MCF 10A (cell line): ENCODE results near the gene SPATS2. TPM values are rescaled to one million over a fixed set of nuclear protein-coding genes. Genes with fewer than 3 reads are reported as not detected.

Source experiments
- BruUV-seq: library from RNA; stranded (reverse); fragments of 400-500 nt; replicated peaks from 2 replicates; lab custom pipeline; 2021; lab: Mats Ljungman, UMichigan
- CTCF ChIA-PET: fragments of 300-600 bp; sonication (Branson Sonifier 250); formaldehyde crosslinking; extraction: SDS; loops from one replicate; lab custom pipeline; 2021; ENCODE audit warnings: antibody characterized with exemption, inconsistent platforms; lab: Yijun Ruan, JAX
- POLR2A ChIA-PET: fragments of 300-600, 350-650 bp; sonication (Branson Sonifier 250); formaldehyde crosslinking; extraction: SDS; loops from one replicate; lab custom pipeline; 2020; ENCODE audit warnings: antibody characterized with exemption, inconsistent platforms; lab: Yijun Ruan, JAX
- DNase-seq: peaks from one replicate; pipeline ENCODE4 v3.0.0-alpha.2; 2018; ENCODE audit not compliant: unreplicated experiment
- H3K27ac Mint-ChIP-seq: one replicate; pipeline ENCODE4 v1.8.0; 2022; ENCODE audit warnings: mild to moderate bottlenecking, low read depth, mixed read lengths; ENCODE audit not compliant: unreplicated experiment
- H3K27me3 Mint-ChIP-seq: one replicate; pipeline ENCODE4 v1.8.0; 2022; ENCODE audit warnings: mixed read lengths; ENCODE audit not compliant: insufficient read depth, unreplicated experiment
- H3K36me3 Mint-ChIP-seq: one replicate; pipeline ENCODE4 v1.8.0; 2022; ENCODE audit warnings: mild to moderate bottlenecking, moderate library complexity, mixed read lengths; ENCODE audit not compliant: insufficient read depth, unreplicated experiment
- H3K4me1 Mint-ChIP-seq: one replicate; pipeline ENCODE4 v1.8.0; 2022; ENCODE audit warnings: mixed read lengths; ENCODE audit not compliant: insufficient read depth, unreplicated experiment
- H3K4me3 Mint-ChIP-seq: one replicate; pipeline ENCODE4 v1.8.0; 2022; ENCODE audit warnings: mild to moderate bottlenecking, moderate library complexity, mixed read lengths; ENCODE audit not compliant: unreplicated experiment
- H3K9me3 Mint-ChIP-seq: one replicate; pipeline ENCODE4 v1.8.0; 2022; ENCODE audit warnings: mixed read lengths; ENCODE audit not compliant: unreplicated experiment
- CTCF ChIP-seq: fragments of 200-600 bp; IDR thresholded peaks from one replicate; pipeline ENCODE4 v1.8.0; 2022; ENCODE audit warnings: antibody characterized with exemption, mild to moderate bottlenecking; ENCODE audit not compliant: unreplicated experiment
- intact Hi-C: fragments of 100-400 bp; cut with micrococcal nuclease; formaldehyde crosslinking; loops from 2 replicates; pipeline ENCODE4 v1.14.1; 2022
- total RNA-seq: library from RNA; stranded (reverse); gene quantifications from 2 replicates; pipeline ENCODE4 v1.2.3, GENCODE V29; 2022

The SPATS2 gene
- total RNA-seq, 1 experiment from 2014 or later, result 26.0 TPM

GRCh38 chr12:49348781-49349180, 18.5 kb upstream of the SPATS2 start:
- H3K4me1 Mint-ChIP-seq, result peaks cover 9% of the 10 kb centered on the region
- ChIA-PET POLR2A (interaction anchor here (0.6 to 2.6 kb wide), 2 partner anchors 60 to 392 kb away, joined by 3 to 14 read pairs; partner anchors contain the start of gene TMBIM6), CTCF (interaction anchor here (0.5 to 14.4 kb wide), 13 partner anchors 10 to 481 kb away, joined by 3 to 251 read pairs (median 6); partner anchors contain the start of gene PRPH)
- TF ChIP-seq CTCF, result no peak
- no TSS peak for BruUV-seq
- no peak overlapping the region for H3K4me3 Mint-ChIP-seq
- intact Hi-C loops, result no loop called here
- no peaks in the 10 kb centered on the region for H3K36me3 Mint-ChIP-seq
- H3K27ac Mint-ChIP-seq, result no peak overlapping the region
- DNase-seq, result no peak
- no peaks in the 10 kb centered on the region for H3K9me3 Mint-ChIP-seq
- peaks cover 18% of the 10 kb centered on the region for H3K27me3 Mint-ChIP-seq

- Mint-ChIP-seq H3K36me3 (no peaks in the 10 kb centered on the region), H3K4me3 (no peak overlapping the region), H3K9me3 (no peaks in the 10 kb centered on the region), H3K27me3 (peaks cover 18% of the 10 kb centered on the region), H3K27ac (no peak overlapping the region), H3K4me1 (peaks cover 9% of the 10 kb centered on the region)
- intact Hi-C loops, result no loop called here
- TF ChIP-seq CTCF, result no peak
- CTCF ChIA-PET, result interaction anchor here (0.5 to 14.4 kb wide), 9 partner anchors 9 to 233 kb away, joined by 3 to 251 read pairs (median 4); partner anchors contain the start of gene PRPH
- POLR2A ChIA-PET, result interaction anchor here (0.6 kb wide), 1 partner anchor 392 kb away, joined by 3 read pairs; the partner anchor contains the start of gene TMBIM6
- BruUV-seq, result no TSS peak
- DNase-seq, result no peak
Observed at GRCh38 chr12:49349266-49349665, 18.0 kb upstream of the SPATS2 start.

- no TSS peak for BruUV-seq
- Mint-ChIP-seq H3K9me3 (no peaks in the 10 kb centered on the region), H3K27ac (no peak overlapping the region), H3K4me1 (peaks cover 5% of the 10 kb centered on the region), H3K27me3 (no peaks in the 10 kb centered on the region), H3K36me3 (no peaks in the 10 kb centered on the region), H3K4me3 (no peak overlapping the region)
- no peak for TF ChIP-seq CTCF
- POLR2A ChIA-PET, result no interaction called here
- DNase-seq, result no peak
- CTCF ChIA-PET, result interaction anchor here (0.6 to 14.4 kb wide), 7 partner anchors 15 to 280 kb away, joined by 3 to 251 read pairs (median 3); partner anchors contain the start of genes C1QL4 and PRPH
- intact Hi-C loops, result no loop called here
Observed at GRCh38 chr12:49352351-49352750, 14.9 kb upstream of the SPATS2 start.

- peaks cover 25% of the 10 kb centered on the region for H3K4me1 Mint-ChIP-seq
- DNase-seq, result no peak
- BruUV-seq, result no TSS peak
- no peak for TF ChIP-seq CTCF
- H3K9me3 Mint-ChIP-seq, result no peaks in the 10 kb centered on the region
- no peak overlapping the region for H3K27ac Mint-ChIP-seq
- ChIA-PET CTCF (interaction anchor here (0.6 to 14.4 kb wide), 10 partner anchors 9 to 367 kb away, joined by 3 to 288 read pairs (median 4); partner anchors contain the start of genes DNAJC22 and PRPH), POLR2A (interaction anchor here (4.3 kb wide), 1 partner anchor 159 kb away, joined by 45 read pairs; no protein-coding TSS in a partner anchor)
- H3K27me3 Mint-ChIP-seq, result no peaks in the 10 kb centered on the region
- intact Hi-C loops, result loop anchor here (5.0 kb wide), 1 partner anchor 211 kb away; the partner anchor contains the start of gene MCRS1
- H3K4me3 Mint-ChIP-seq, result no peak overlapping the region
- H3K36me3 Mint-ChIP-seq, result no peaks in the 10 kb centered on the region
Observed at GRCh38 chr12:49355913-49356312, 11.3 kb upstream of the SPATS2 start.
